ENCODE results near the gene GNPDA2.
A peak's percentile ranks its signal among the peaks of the same experiment; 100 is the strongest.

The GNPDA2 gene

DNA sequence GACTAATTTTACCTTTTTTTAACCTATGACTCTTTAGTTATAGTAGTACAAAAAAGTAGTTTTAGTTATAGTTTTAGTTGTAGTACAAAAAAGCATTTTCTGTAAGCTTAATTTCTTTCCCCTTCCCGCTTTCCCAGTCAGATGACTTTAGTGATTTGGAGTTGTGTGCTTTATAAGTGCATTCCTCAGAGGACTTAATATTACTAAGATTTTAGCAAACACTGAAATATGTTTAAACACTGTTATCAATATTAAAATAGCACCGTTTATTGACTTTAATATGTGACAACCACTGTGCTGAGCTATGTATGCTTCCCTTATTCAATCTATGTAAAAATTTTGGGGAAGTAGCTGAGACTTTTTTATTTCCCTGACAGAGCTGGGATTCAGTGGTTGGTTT is 25.3 kb downstream of the GNPDA2 start:
- Histone ChIP-seq H4K20me1 (ENCODE audit: insufficient read depth, low read length) (no peaks in the 10 kb centered on the region), H3K4me2 (ENCODE audit: low read length) (no peak overlapping the region), H3K9ac (ENCODE audit: low read length) (no peak overlapping the region), H2AFZ (ENCODE audit: low read depth, low read length) (no peak overlapping the region), H3K36me3 (replicated peaks; ENCODE audit: low read depth, low read length) (peaks cover 59% of the 10 kb centered on the region), H3K4me3 (ENCODE audit: low read length) (no peak overlapping the region), H3K27ac (ENCODE audit: low read length) (no peak overlapping the region), H3K4me1 (ENCODE audit: low read length) (no peaks in the 10 kb centered on the region), H3K9me3 (ENCODE audit: insufficient read depth, low read length) (no peaks in the 10 kb centered on the region), H3K27me3 (ENCODE audit: low read depth, low read length) (no peaks in the 10 kb centered on the region), H3K79me2 (ENCODE audit: low read length) (0 out of 2 replicates have a peak, but pooled peaks cover 3% of the 10 kb centered on the region)
- TF ChIP-seq, protein P1, sequence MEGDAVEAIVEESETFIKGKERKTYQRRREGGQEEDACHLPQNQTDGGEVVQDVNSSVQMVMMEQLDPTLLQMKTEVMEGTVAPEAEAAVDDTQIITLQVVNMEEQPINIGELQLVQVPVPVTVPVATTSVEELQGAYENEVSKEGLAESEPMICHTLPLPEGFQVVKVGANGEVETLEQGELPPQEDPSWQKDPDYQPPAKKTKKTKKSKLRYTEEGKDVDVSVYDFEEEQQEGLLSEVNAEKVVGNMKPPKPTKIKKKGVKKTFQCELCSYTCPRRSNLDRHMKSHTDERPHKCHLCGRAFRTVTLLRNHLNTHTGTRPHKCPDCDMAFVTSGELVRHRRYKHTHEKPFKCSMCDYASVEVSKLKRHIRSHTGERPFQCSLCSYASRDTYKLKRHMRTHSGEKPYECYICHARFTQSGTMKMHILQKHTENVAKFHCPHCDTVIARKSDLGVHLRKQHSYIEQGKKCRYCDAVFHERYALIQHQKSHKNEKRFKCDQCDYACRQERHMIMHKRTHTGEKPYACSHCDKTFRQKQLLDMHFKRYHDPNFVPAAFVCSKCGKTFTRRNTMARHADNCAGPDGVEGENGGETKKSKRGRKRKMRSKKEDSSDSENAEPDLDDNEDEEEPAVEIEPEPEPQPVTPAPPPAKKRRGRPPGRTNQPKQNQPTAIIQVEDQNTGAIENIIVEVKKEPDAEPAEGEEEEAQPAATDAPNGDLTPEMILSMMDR (IDR thresholded peaks at IDR 0.05; ENCODE audit: low read depth, low read length), result no peak
- no peak for TF ChIP-seq EZH2phosphoT487 (IDR thresholded peaks at IDR 0.05; ENCODE audit: low read depth)

DNA sequence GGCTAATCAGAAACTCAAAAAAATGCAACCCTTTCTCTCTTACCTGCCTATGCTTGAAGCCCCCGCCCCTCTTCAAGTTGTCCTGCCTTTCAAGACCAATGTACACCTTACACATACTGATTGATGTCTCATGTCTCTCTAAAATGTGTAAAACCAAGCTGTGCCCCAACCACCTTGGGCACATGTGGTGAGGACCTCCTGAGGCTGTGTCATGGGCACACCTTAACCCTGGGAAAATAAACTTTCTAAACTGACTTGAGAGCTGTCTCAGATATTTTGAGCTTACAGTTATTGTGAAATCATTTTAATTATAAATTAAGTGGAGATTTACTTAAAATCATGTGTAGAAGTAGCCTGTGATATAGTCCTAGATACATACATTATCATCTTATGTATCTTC is 25.9 kb downstream of the GNPDA2 start:
- H3K27me3 ChIP-seq (ENCODE audit: low read depth, low read length), result no peaks in the 10 kb centered on the region
- peaks cover 63% of the 10 kb centered on the region for H3K36me3 ChIP-seq (replicated peaks; ENCODE audit: low read depth, low read length)
- no peak overlapping the region for H3K4me2 ChIP-seq (ENCODE audit: low read length)
- H3K79me2 ChIP-seq (ENCODE audit: low read length), result 0 out of 2 replicates have a peak, but pooled peaks cover 4% of the 10 kb centered on the region
- no peaks in the 10 kb centered on the region for H4K20me1 ChIP-seq (ENCODE audit: insufficient read depth, low read length)
- H3K9ac ChIP-seq (ENCODE audit: low read length), result no peak overlapping the region
- no peak overlapping the region for H3K4me3 ChIP-seq (ENCODE audit: low read length)
- H2AFZ ChIP-seq (ENCODE audit: low read depth, low read length), result no peak overlapping the region
- no peaks in the 10 kb centered on the region for H3K9me3 ChIP-seq (ENCODE audit: insufficient read depth, low read length)
- no peaks in the 10 kb centered on the region for H3K4me1 ChIP-seq (ENCODE audit: low read length)
- no peak overlapping the region for H3K27ac ChIP-seq (ENCODE audit: low read length)
- TF ChIP-seq EZH2phosphoT487 (IDR thresholded peaks at IDR 0.05; ENCODE audit: low read depth), result no peak
- TF ChIP-seq, protein P1 (IDR thresholded peaks at IDR 0.05; ENCODE audit: low read depth, low read length), result no peak

DNA sequence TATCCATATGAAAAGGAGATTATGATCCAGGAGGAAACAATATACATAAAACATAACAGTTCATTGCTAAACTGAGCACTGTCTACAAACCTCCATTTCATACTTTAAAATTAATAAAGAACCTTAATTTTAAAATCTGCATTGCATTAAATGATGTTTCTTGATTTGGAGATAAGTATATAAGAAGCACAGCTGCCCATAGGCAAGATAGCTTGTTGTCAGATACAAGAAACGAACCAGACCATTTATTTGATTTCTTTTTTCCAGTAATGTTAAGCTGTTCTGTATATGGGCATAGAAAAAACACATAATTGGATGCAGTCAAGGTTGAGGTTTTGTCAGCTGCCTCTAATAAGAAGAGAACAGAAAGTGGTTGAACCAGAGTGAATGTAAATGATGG is 41.7 kb downstream of the GNPDA2 start:
- Histone ChIP-seq H3K4me1 (ENCODE audit: low read length) (peaks cover 13% of the 10 kb centered on the region; the same call in 1 of the 2 replicates), H3K36me3 (replicated peaks; ENCODE audit: low read depth, low read length) (peaks cover 56% of the 10 kb centered on the region), H3K9me3 (ENCODE audit: insufficient read depth, low read length) (no peaks in the 10 kb centered on the region), H3K27me3 (ENCODE audit: low read depth, low read length) (no peaks in the 10 kb centered on the region), H3K79me2 (ENCODE audit: low read length) (peaks cover 26% of the 10 kb centered on the region), H3K4me2 (ENCODE audit: low read length) (no peak overlapping the region), H4K20me1 (ENCODE audit: insufficient read depth, low read length) (no peaks in the 10 kb centered on the region), H3K9ac (ENCODE audit: low read length) (no peak overlapping the region), H3K27ac (ENCODE audit: low read length) (no peak overlapping the region), H2AFZ (ENCODE audit: low read depth, low read length) (no peak overlapping the region), H3K4me3 (ENCODE audit: low read length) (no peak overlapping the region)
- TF ChIP-seq EZH2phosphoT487 (IDR thresholded peaks at IDR 0.05; ENCODE audit: low read depth), result no peak
- TF ChIP-seq, protein P1 (IDR thresholded peaks at IDR 0.05; ENCODE audit: low read depth, low read length), result no peak

DNA sequence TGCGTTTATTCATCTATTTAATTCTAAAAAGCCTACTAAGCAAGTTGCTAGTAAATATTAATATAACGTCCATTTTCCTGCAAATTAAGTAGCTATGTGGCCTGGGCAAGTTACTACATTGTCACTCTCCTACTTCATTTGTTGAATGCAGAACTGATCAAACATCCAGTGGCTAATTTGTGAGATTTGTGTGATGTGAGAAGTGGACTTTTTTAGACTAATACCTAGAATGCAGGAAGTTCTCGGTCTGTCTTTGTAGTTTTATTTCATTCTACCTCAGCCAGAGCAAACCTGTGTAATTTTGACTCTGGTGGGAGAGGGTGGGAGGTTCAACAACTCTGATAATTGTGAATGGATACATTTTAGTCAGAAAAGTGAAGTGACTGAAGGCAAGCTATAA is 47.3 kb downstream of the GNPDA2 start:
- Histone ChIP-seq H3K27ac (ENCODE audit: low read length) (peak overlapping the region; percentile 73), H3K9me3 (ENCODE audit: insufficient read depth, low read length) (no peaks in the 10 kb centered on the region), H3K79me2 (ENCODE audit: low read length) (peaks cover 48% of the 10 kb centered on the region), H3K27me3 (ENCODE audit: low read depth, low read length) (no peaks in the 10 kb centered on the region), H3K4me1 (ENCODE audit: low read length) (peaks cover 18% of the 10 kb centered on the region), H3K36me3 (replicated peaks; ENCODE audit: low read depth, low read length) (peaks cover 20% of the 10 kb centered on the region), H4K20me1 (ENCODE audit: insufficient read depth, low read length) (no peaks in the 10 kb centered on the region), H3K4me3 (ENCODE audit: low read length) (peak overlapping the region; percentile 92), H3K4me2 (ENCODE audit: low read length) (peak overlapping the region; percentile 82), H2AFZ (ENCODE audit: low read depth, low read length) (no peak overlapping the region), H3K9ac (ENCODE audit: low read length) (peak overlapping the region; percentile 95)
- TF ChIP-seq, protein P1 (IDR thresholded peaks at IDR 0.05; ENCODE audit: low read depth, low read length), result no peak
- TF ChIP-seq EZH2phosphoT487 (IDR thresholded peaks at IDR 0.05; ENCODE audit: low read depth), result no peak
